Fibroblast of gingiva (primary cell): Measurements from ENCODE around the gene DGCR6L.
"Not testable (repeated sequence)": the region's sequence is repeated elsewhere in the genome, so short reads cannot be mapped to it uniquely, and the experiment has no call there.

Source experiments
- DNase-seq: peaks from one replicate; pipeline ENCODE4 v3.0.0-alpha.2; 2011; ENCODE audit warnings: low read depth

DGCR6L gene

GRCh38 chr22:20319745-20320658 lies at the start of gene DGCR6L:
Gene DGCR6L, minus strand, starts transcription at chr22:20320060. Its CDS starts 72 bp downstream, at chr22:20319988.
- DNase-seq = peak; percentile 98

GRCh38 chr22:20368875-20369274 lies 49.0 kb upstream of the DGCR6L start:
- DNase-seq = not testable (repeated sequence)

- DNase-seq = not testable (repeated sequence)
These were observed 47.0 kb upstream of the DGCR6L start for GRCh38 chr22:20366841-20367240.

- DNase-seq = peak; percentile 43
These were observed 44.7 kb upstream of the DGCR6L start for GRCh38 chr22:20364335-20365260.

GRCh38 chr22:20362403-20362802 lies 42.5 kb upstream of the DGCR6L start:
- not testable (repeated sequence) for DNase-seq

GRCh38 chr22:20361752-20362229 lies 41.9 kb upstream of the DGCR6L start:
- DNase-seq = not testable (repeated sequence)

GRCh38 chr22:20360866-20361751 lies 41.2 kb upstream of the DGCR6L start:
- DNase-seq = not testable (repeated sequence)

- DNase-seq = not testable (repeated sequence)
These were observed 40.4 kb upstream of the DGCR6L start for GRCh38 chr22:20360261-20360660.

GRCh38 chr22:20358503-20359239 lies 38.8 kb upstream of the DGCR6L start:
- not testable (repeated sequence) for DNase-seq

- not testable (repeated sequence) for DNase-seq
These were observed 38.1 kb upstream of the DGCR6L start for GRCh38 chr22:20357967-20358366.

- DNase-seq = not testable (repeated sequence)
These were observed 37.0 kb upstream of the DGCR6L start for GRCh38 chr22:20356906-20357305.

- not testable (repeated sequence) for DNase-seq
These were observed 36.2 kb upstream of the DGCR6L start for GRCh38 chr22:20355939-20356636.

- no peak for DNase-seq
These were observed 34.5 kb upstream of the DGCR6L start for GRCh38 chr22:20354238-20354975.

GRCh38 chr22:20352536-20352935 lies 32.7 kb upstream of the DGCR6L start:
- DNase-seq = not testable (repeated sequence)

GRCh38 chr22:20346553-20346952 lies 26.7 kb upstream of the DGCR6L start:
- DNase-seq = not testable (repeated sequence)

- DNase-seq = not testable (repeated sequence)
These were observed 18.4 kb upstream of the DGCR6L start for GRCh38 chr22:20338291-20338690.

- DNase-seq = not testable (repeated sequence)
These were observed 17.9 kb upstream of the DGCR6L start for GRCh38 chr22:20337807-20338206.

GRCh38 chr22:20336561-20336960 lies 16.7 kb upstream of the DGCR6L start:
- DNase-seq = not testable (repeated sequence)

GRCh38 chr22:20328569-20328930 lies 8.7 kb upstream of the DGCR6L start:
- DNase-seq = not testable (repeated sequence)
